HG02623 (cell line): Measurements from ENCODE around the gene ZNF747.

Source experiments
- ATAC-seq: cut with Tn5 transposase; IDR thresholded peaks from one replicate; pipeline ENCODE4 v1.9.1; 2021; ENCODE audit warnings: moderate library complexity; ENCODE audit not compliant: unreplicated experiment

Gene ZNF747

GRCh38 chr16:30519120-30520049, 15.3 kb downstream of the ZNF747 start:
- ATAC-seq, result no peak

GRCh38 chr16:30518552-30518951, 16.1 kb downstream of the ZNF747 start:
- ATAC-seq, result no peak

- ATAC-seq, result no peak
These were observed 19.4 kb downstream of the ZNF747 start for GRCh38 chr16:30515275-30515674.

GRCh38 chr16:30511509-30511908, 23.1 kb downstream of the ZNF747 start:
- no peak for ATAC-seq

GRCh38 chr16:30510376-30510938, 24.2 kb downstream of the ZNF747 start:
- ATAC-seq, result no peak

- ATAC-seq, result no peak
These were observed 25.4 kb downstream of the ZNF747 start for GRCh38 chr16:30509081-30509765.

GRCh38 chr16:30503403-30504296, 31.0 kb downstream of the ZNF747 start:
- ATAC-seq, result no peak

GRCh38 chr16:30499284-30499683, 35.4 kb downstream of the ZNF747 start:
- no peak for ATAC-seq

- ATAC-seq, result no peak
These were observed 39.9 kb downstream of the ZNF747 start for GRCh38 chr16:30494709-30495108.

GRCh38 chr16:30493941-30494488, 40.6 kb downstream of the ZNF747 start:
- ATAC-seq, result no peak

GRCh38 chr16:30491744-30492308, 42.8 kb downstream of the ZNF747 start:
- ATAC-seq, result no peak

- ATAC-seq, result no peak
These were observed 43.4 kb downstream of the ZNF747 start for GRCh38 chr16:30491229-30491628.

- ATAC-seq, result no peak
These were observed 44.4 kb downstream of the ZNF747 start for GRCh38 chr16:30490210-30490609.

GRCh38 chr16:30488764-30489605, 45.7 kb downstream of the ZNF747 start:
- no peak for ATAC-seq

GRCh38 chr16:30485818-30486436, 48.7 kb downstream of the ZNF747 start:
- ATAC-seq, result no peak

GRCh38 chr16:30484887-30485286, 49.8 kb downstream of the ZNF747 start:
- ATAC-seq, result no peak

- no peak for ATAC-seq
These were observed 52.3 kb downstream of the ZNF747 start for GRCh38 chr16:30482366-30482765.

- no peak for ATAC-seq
These were observed 53.3 kb downstream of the ZNF747 start for GRCh38 chr16:30481381-30481780.
